OCI-LY3 (cell line): ENCODE data around the gene CREG1.

Source experiments
- H2AFZ ChIP-seq: fragments of 200-600, 300-600 bp; shearing (Covaris generic); 2 replicates; pipeline ENCODE4 v1.6.0; 2014; ENCODE audit warnings: antibody characterized with exemption, low read depth, low read length
- H3K27ac ChIP-seq: fragments of 200-600, 300-600 bp; sonication (generic); 2 replicates; pipeline ENCODE4 v1.5.1; 2014; ENCODE audit warnings: mild to moderate bottlenecking, low read length, moderate library complexity, mixed read lengths
- H3K27me3 ChIP-seq: fragments of 200-600, 300-600 bp; sonication (generic); 2 replicates; pipeline ENCODE4 v1.6.1; 2014; ENCODE audit warnings: low read depth, low read length, mixed read lengths
- H3K36me3 ChIP-seq: fragments of 200-600, 300-600 bp; sonication (generic); replicated peaks from 2 replicates; pipeline ENCODE3; 2014; ENCODE audit warnings: low read depth, low read length, mixed read lengths
- H3K4me1 ChIP-seq: fragments of 300-600, 200-600 bp; sonication (generic); 2 replicates; pipeline ENCODE4 v1.6.1; 2014; ENCODE audit warnings: low read length, mixed read lengths
- H3K4me2 ChIP-seq: fragments of 200-600, 300-600 bp; sonication (generic); 2 replicates; pipeline ENCODE4 v1.6.1; 2014; ENCODE audit warnings: low read length, mixed read lengths
- H3K4me3 ChIP-seq: fragments of 300-600, 200-600 bp; sonication (generic); 2 replicates; pipeline ENCODE4 v1.5.1; 2014; ENCODE audit warnings: antibody characterized with exemption, mild to moderate bottlenecking, low read length, moderate library complexity
- H3K79me2 ChIP-seq: fragments of 300-600, 200-600 bp; shearing (Covaris generic); 2 replicates; pipeline ENCODE4 v1.6.1; 2014; ENCODE audit warnings: mild to moderate bottlenecking, low read length, mixed read lengths
- H3K9ac ChIP-seq: fragments of 300-600, 200-600 bp; shearing (Covaris generic); 2 replicates; pipeline ENCODE4 v1.6.0; 2014; ENCODE audit warnings: mild to moderate bottlenecking, low read length, moderate library complexity
- H3K9me3 ChIP-seq: fragments of 200-600, 300-600 bp; shearing (Covaris generic); 2 replicates; pipeline ENCODE4 v1.6.1; 2014; ENCODE audit warnings: low read length, mixed read lengths; ENCODE audit not compliant: insufficient read depth
- H4K20me1 ChIP-seq: fragments of 200-600, 300-600 bp; sonication (generic); 2 replicates; pipeline ENCODE4 v1.6.1; 2016; ENCODE audit warnings: low read length, mixed read lengths; ENCODE audit not compliant: insufficient read depth
- EZH2phosphoT487 ChIP-seq: fragments of 200-600 bp; shearing (Covaris generic); IDR thresholded peaks from 2 replicates; pipeline ENCODE4 v1.6.1; 2018; ENCODE audit warnings: antibody characterized with exemption, mixed run types, low read depth
- TF ChIP-seq, protein P1 (sequence below): fragments of 200-600, 300-600 bp; sonication (generic); IDR thresholded peaks from 2 replicates; pipeline ENCODE4 v1.5.1; 2014; ENCODE audit warnings: antibody characterized with exemption, low read length, low read depth

The CREG1 gene

DNA sequence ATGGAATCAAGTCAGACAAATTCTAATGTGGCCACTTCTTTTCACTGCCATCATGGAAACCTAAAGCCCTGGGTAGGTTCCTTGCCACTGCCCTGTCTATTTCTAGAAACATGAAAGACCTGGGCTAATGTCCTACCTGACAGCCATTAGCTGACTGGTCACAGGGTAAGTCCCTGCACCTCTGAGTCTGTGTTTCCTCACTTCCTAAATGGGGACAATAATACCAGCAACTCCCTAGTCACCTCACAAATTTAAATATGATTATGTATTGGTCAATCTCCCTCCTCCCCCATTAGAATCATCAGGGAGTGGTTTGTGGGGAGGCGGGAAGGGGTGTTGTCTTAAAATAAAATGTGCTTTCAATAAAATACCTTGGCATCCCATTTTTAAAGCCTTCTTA is 2.2 kb downstream of the CREG1 start:
- Histone ChIP-seq H3K36me3 (peaks cover 3% of the 10 kb centered on the region), H3K9me3 (no peaks in the 10 kb centered on the region), H3K4me2 (no peak overlapping the region), H3K27me3 (peaks cover 7% of the 10 kb centered on the region; the same call in 1 of the 2 replicates), H3K4me3 (no peak overlapping the region), H3K9ac (no peak overlapping the region), H2AFZ (no peak overlapping the region), H4K20me1 (no peaks in the 10 kb centered on the region), H3K4me1 (peaks cover 26% of the 10 kb centered on the region), H3K27ac (no peak overlapping the region), H3K79me2 (no peaks in the 10 kb centered on the region)
- no peak for TF ChIP-seq EZH2phosphoT487
- TF ChIP-seq, protein P1, sequence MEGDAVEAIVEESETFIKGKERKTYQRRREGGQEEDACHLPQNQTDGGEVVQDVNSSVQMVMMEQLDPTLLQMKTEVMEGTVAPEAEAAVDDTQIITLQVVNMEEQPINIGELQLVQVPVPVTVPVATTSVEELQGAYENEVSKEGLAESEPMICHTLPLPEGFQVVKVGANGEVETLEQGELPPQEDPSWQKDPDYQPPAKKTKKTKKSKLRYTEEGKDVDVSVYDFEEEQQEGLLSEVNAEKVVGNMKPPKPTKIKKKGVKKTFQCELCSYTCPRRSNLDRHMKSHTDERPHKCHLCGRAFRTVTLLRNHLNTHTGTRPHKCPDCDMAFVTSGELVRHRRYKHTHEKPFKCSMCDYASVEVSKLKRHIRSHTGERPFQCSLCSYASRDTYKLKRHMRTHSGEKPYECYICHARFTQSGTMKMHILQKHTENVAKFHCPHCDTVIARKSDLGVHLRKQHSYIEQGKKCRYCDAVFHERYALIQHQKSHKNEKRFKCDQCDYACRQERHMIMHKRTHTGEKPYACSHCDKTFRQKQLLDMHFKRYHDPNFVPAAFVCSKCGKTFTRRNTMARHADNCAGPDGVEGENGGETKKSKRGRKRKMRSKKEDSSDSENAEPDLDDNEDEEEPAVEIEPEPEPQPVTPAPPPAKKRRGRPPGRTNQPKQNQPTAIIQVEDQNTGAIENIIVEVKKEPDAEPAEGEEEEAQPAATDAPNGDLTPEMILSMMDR = no peak

DNA sequence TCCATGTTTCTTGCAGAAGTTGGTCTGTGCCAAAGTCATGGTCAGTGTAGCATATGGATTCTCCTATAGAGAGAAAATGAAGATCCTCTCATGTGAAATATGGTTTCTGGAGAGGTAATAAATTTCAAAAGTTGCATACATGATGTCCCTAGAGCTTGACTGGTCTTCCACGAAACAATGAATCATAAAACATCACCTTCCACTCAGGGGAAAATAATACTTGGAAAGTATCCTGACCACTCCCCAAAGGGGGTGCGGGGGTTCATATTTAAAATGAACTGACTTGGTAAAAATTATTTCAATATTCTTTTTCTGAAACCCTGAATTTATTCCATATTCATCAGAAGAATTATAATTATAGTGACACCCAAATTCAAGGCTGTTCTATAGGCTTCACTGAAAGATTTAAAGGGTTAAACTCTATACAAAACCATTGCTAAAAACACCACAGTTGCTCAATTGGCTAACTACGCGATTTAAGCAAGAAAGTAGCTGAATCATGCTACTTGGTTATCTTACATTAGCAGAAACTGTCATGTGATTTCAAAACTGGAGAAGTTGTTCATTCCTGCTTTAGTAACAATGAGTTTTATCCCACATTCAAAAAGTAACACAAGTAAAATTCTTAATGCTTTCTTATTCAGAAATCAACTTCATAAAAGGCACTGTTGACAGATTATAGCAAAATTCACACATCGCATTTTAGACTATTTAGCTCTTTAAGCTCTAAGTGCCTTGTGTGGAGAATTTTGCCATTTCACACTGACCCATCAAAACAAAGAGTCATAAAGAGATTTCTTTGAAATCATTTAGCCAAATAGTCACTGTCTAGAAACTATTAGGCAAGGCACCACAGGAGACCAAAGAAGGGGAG is 5.3 kb downstream of the CREG1 start:
- Histone ChIP-seq H3K9ac (no peak overlapping the region), H4K20me1 (no peaks in the 10 kb centered on the region), H3K79me2 (no peaks in the 10 kb centered on the region), H3K4me3 (no peak overlapping the region), H3K27me3 (0 out of 2 replicates have a peak, but pooled peaks cover 4% of the 10 kb centered on the region), H3K9me3 (no peaks in the 10 kb centered on the region), H3K4me1 (peaks cover 29% of the 10 kb centered on the region), H3K4me2 (no peak overlapping the region), H3K27ac (no peak overlapping the region), H3K36me3 (peaks cover 3% of the 10 kb centered on the region), H2AFZ (no peak overlapping the region)
- TF ChIP-seq, protein P1 = no peak
- TF ChIP-seq EZH2phosphoT487 = no peak

DNA sequence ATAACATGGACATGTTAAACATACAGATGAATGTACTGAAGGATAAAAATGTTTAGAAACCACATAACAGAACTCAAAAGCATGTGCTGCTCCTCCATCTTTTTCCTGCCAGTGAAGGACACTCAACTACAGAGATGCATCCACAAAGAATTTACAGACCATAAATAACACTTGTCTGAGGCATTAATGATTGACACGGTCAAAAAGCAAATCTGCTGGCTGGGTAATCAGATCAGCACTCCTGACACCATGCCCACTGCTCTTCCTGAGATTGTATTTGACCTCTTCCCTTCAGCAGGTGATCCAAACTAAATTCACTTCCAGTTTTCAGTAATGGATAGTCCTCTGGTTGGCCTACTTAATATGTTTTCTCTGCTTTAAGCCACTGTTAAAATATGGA is 6.6 kb downstream of the CREG1 start:
- Histone ChIP-seq H3K4me2 (no peak overlapping the region), H3K9ac (no peak overlapping the region)

DNA sequence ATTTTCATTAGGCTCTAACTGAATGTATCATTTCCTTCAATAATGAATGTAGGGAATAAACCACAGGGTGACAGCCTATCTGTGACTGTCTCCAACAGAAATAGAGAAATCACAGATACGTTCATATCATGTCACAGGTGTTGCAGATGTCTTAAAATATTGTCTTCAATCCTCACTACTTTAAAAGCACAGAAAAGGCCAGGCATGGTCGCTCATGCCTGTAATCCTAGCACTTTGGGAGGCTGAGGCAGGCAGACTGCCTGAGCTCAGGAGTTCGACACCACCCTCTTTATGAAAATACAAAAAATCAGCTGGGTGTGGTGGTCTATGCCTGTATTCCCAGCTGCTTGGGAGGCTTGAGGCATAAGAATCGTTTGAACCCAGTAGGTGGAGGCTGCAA is 8.2 kb downstream of the CREG1 start:
- Histone ChIP-seq H3K79me2 (no peaks in the 10 kb centered on the region), H3K27me3 (no peaks in the 10 kb centered on the region), H3K9me3 (no peaks in the 10 kb centered on the region), H2AFZ (no peak overlapping the region), H3K9ac (no peak overlapping the region), H4K20me1 (no peaks in the 10 kb centered on the region), H3K36me3 (peaks cover 3% of the 10 kb centered on the region), H3K4me1 (peaks cover 46% of the 10 kb centered on the region), H3K4me2 (no peak overlapping the region), H3K27ac (no peak overlapping the region), H3K4me3 (no peak overlapping the region)
- TF ChIP-seq EZH2phosphoT487 = no peak
- TF ChIP-seq, protein P1 = no peak

More for the DNA sequence above, 6.6 kb downstream of the CREG1 start:
- Histone ChIP-seq H3K4me3 (no peak overlapping the region), H4K20me1 (no peaks in the 10 kb centered on the region), H3K27ac (no peak overlapping the region), H3K4me1 (peaks cover 36% of the 10 kb centered on the region), H3K36me3 (peaks cover 3% of the 10 kb centered on the region), H2AFZ (no peak overlapping the region), H3K9me3 (no peaks in the 10 kb centered on the region), H3K27me3 (0 out of 2 replicates have a peak, but pooled peaks cover 4% of the 10 kb centered on the region), H3K79me2 (no peaks in the 10 kb centered on the region)
- no peak for TF ChIP-seq EZH2phosphoT487
- TF ChIP-seq, protein P1 = no peak
